GM23338 (cell line): ENCODE results near the gene FOXL2NB. TPM values are rescaled to one million over a fixed set of nuclear protein-coding genes. Genes with fewer than 3 reads are reported as not detected.

Source experiments
- ATAC-seq: fragments of 200-7000 bp; cut with Tn5 transposase; 3 replicates; pipeline ENCODE4 v1.9.1; 2020
- DNase-seq: peaks from one replicate; pipeline ENCODE4 v3.0.0-alpha.2; 2015; ENCODE audit warnings: low spot score
- H2AFZ ChIP-seq: fragments of 200-600 bp; sonication (generic); 2 replicates; pipeline ENCODE4 v1.8.0; 2016; ENCODE audit warnings: antibody characterized with exemption, mild to moderate bottlenecking, moderate library complexity
- H3F3A ChIP-seq: fragments of 200-600 bp; sonication (generic); replicated peaks from 2 replicates; pipeline ENCODE4 v1.8.0; 2017; ENCODE audit warnings: antibody characterized with exemption, mixed run types, low read depth
- H3K27ac ChIP-seq: fragments of 200-600 bp; sonication (generic); 2 replicates; pipeline ENCODE4 v1.6.1; 2016; ENCODE audit warnings: low read depth
- H3K27me3 ChIP-seq: fragments of 200-600 bp; sonication (generic); 2 replicates; pipeline ENCODE4 v1.8.0; 2016; ENCODE audit warnings: mild to moderate bottlenecking, mixed run types, moderate library complexity; ENCODE audit not compliant: insufficient read depth
- H3K36me3 ChIP-seq: fragments of 200-600 bp; sonication (generic); 2 replicates; pipeline ENCODE4 v1.8.0; 2016; ENCODE audit warnings: mild to moderate bottlenecking; ENCODE audit not compliant: insufficient read depth
- H3K4me1 ChIP-seq: fragments of 200-600 bp; sonication (generic); 2 replicates; pipeline ENCODE4 v1.8.0; 2016; ENCODE audit warnings: mild to moderate bottlenecking, moderate library complexity; ENCODE audit not compliant: insufficient read depth
- H3K4me2 ChIP-seq: fragments of 200-600 bp; sonication (generic); 2 replicates; pipeline ENCODE4 v1.7.1; 2017; ENCODE audit warnings: mixed run types
- H3K4me3 ChIP-seq: fragments of 200-600 bp; sonication (generic); 2 replicates; pipeline ENCODE4 v1.6.1; 2016; ENCODE audit warnings: mixed run types
- H3K79me2 ChIP-seq: fragments of 200-600 bp; sonication (generic); replicated peaks from 2 replicates; pipeline ENCODE4 v1.8.0; 2017; ENCODE audit warnings: mild to moderate bottlenecking; ENCODE audit not compliant: insufficient read depth
- H3K9me2 ChIP-seq: fragments of 200-600 bp; sonication (generic); 2 replicates; pipeline ENCODE4 v1.8.0; 2017; ENCODE audit not compliant: insufficient read depth
- H4K20me1 ChIP-seq: fragments of 200-600 bp; sonication (generic); replicated peaks from 2 replicates; pipeline ENCODE4 v1.8.0; 2017; ENCODE audit warnings: mild to moderate bottlenecking; ENCODE audit not compliant: insufficient read depth
- H3K27ac Mint-ChIP-seq: 2 replicates; pipeline ENCODE4 v1.8.0; 2020; ENCODE audit warnings: inconsistent platforms, mild to moderate bottlenecking, moderate library complexity, mixed read lengths
- H3K27me3 Mint-ChIP-seq: 3 replicates; pipeline ENCODE4 v1.8.0; 2022; ENCODE audit warnings: low read depth, mild to moderate bottlenecking, moderate library complexity, mixed read lengths, inconsistent platforms; ENCODE audit not compliant: insufficient read depth, poor library complexity
- H3K36me3 Mint-ChIP-seq: 3 replicates; pipeline ENCODE4 v1.8.0; 2021; ENCODE audit warnings: low read depth, mild to moderate bottlenecking, inconsistent platforms, moderate library complexity, mixed read lengths
- H3K4me1 Mint-ChIP-seq: 3 replicates; pipeline ENCODE4 v1.8.0; 2020; ENCODE audit warnings: mild to moderate bottlenecking, inconsistent platforms, mixed read lengths
- H3K4me3 Mint-ChIP-seq: 3 replicates; pipeline ENCODE4 v1.8.0; 2021; ENCODE audit warnings: moderate library complexity, mild to moderate bottlenecking, inconsistent platforms, mixed read lengths
- H3K9me3 Mint-ChIP-seq: 3 replicates; pipeline ENCODE4 v1.8.0; 2020; ENCODE audit warnings: moderate library complexity, mild to moderate bottlenecking, inconsistent platforms, mixed read lengths
- EZH2phosphoT487 ChIP-seq: fragments of 200-600 bp; sonication (generic); IDR thresholded peaks from one replicate; pipeline ENCODE4 v1.8.1; 2018; ENCODE audit warnings: antibody characterized with exemption; ENCODE audit not compliant: unreplicated experiment
- JUNB ChIP-seq: IDR thresholded peaks from one replicate; pipeline ENCODE4 v1.6.1; 2016; ENCODE audit warnings: antibody characterized with exemption; ENCODE audit not compliant: unreplicated experiment
- NANOG ChIP-seq: IDR thresholded peaks from 2 replicates; pipeline ENCODE4 v1.6.1; 2016; ENCODE audit warnings: antibody characterized with exemption, borderline replicate concordance
- STAT1 ChIP-seq: IDR thresholded peaks from one replicate; pipeline ENCODE4 v1.6.1; 2016; ENCODE audit warnings: antibody characterized with exemption; ENCODE audit not compliant: unreplicated experiment
- ZNF114 ChIP-seq: fragments of 250-450 bp; sonication (Bioruptor Pico); IDR thresholded peaks from 2 replicates; pipeline ENCODE4 v1.5.0; 2020; ENCODE audit warnings: mild to moderate bottlenecking, moderate library complexity
- ZNF331 ChIP-seq: fragments of 250-450 bp; sonication (Bioruptor Pico); IDR thresholded peaks from 2 replicates; pipeline ENCODE4 v1.5.0; 2020; ENCODE audit warnings: low read depth, mild to moderate bottlenecking, moderate library complexity
- polyA plus RNA-seq: library from polyadenylated mRNA; unstranded; fragments of >200 nt; fragmentation: Nextera tagmentation; extraction: Ambion mirVana; gene quantifications from 2 replicates; pipeline ENCODE4 v1.2.1, GENCODE V29; 2016
- total RNA-seq: library from RNA; depleted of rRNA; stranded (reverse); fragments of >200 nt; shearing (Covaris generic); gene quantifications from 2 replicates; pipeline ENCODE4 v1.2.3, GENCODE V29; 2014
- TF ChIP-seq, protein P1 (sequence below): IDR thresholded peaks from one replicate; pipeline ENCODE4 v1.6.1; 2018; ENCODE audit warnings: antibody characterized with exemption; ENCODE audit not compliant: unreplicated experiment
- TF ChIP-seq, protein P2 (sequence below), 2 experiments: fragments of 200-600 bp in 1 of 2; sonication (generic) in 1 of 2; conservative IDR thresholded peaks; 2 replicates each; pipeline versions ENCODE4 v1.5.1 to v1.6.1; 2016 to 2017; ENCODE audit warnings: antibody characterized with exemption in 2 of 2, low read depth in 2 of 2, mild to moderate bottlenecking in 2 of 2, moderate library complexity in 1 of 2
- TF ChIP-seq, protein P3 (sequence below): IDR thresholded peaks from 2 replicates; pipeline ENCODE4 v1.6.1; 2016; ENCODE audit warnings: antibody characterized with exemption

The FOXL2NB gene
- total and polyA plus RNA-seq, 2 experiments from 2014 or later, result 11.2 to 15.6 TPM

DNA sequence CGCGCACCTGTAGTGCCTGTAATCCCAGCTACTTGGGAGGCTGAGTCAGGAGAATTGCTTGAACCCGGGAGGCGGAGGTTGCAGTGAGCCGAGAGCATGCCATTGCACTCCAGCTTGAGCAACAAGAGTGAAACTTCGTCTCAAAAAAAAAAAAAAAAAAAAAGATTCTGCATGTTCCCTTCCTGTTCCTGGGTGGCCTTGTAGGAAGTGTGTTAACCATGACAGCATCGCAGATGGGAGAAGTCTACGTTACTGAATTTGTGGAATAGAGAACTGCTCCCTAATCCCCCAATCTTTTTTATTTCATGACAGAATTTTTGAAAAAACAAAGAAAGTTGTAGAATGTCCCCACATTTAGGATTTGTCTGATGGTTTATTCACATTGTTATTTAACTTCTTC lies 45.5 kb upstream of the FOXL2NB start (continued):
- TF ChIP-seq, protein P1, sequence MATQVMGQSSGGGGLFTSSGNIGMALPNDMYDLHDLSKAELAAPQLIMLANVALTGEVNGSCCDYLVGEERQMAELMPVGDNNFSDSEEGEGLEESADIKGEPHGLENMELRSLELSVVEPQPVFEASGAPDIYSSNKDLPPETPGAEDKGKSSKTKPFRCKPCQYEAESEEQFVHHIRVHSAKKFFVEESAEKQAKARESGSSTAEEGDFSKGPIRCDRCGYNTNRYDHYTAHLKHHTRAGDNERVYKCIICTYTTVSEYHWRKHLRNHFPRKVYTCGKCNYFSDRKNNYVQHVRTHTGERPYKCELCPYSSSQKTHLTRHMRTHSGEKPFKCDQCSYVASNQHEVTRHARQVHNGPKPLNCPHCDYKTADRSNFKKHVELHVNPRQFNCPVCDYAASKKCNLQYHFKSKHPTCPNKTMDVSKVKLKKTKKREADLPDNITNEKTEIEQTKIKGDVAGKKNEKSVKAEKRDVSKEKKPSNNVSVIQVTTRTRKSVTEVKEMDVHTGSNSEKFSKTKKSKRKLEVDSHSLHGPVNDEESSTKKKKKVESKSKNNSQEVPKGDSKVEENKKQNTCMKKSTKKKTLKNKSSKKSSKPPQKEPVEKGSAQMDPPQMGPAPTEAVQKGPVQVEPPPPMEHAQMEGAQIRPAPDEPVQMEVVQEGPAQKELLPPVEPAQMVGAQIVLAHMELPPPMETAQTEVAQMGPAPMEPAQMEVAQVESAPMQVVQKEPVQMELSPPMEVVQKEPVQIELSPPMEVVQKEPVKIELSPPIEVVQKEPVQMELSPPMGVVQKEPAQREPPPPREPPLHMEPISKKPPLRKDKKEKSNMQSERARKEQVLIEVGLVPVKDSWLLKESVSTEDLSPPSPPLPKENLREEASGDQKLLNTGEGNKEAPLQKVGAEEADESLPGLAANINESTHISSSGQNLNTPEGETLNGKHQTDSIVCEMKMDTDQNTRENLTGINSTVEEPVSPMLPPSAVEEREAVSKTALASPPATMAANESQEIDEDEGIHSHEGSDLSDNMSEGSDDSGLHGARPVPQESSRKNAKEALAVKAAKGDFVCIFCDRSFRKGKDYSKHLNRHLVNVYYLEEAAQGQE, result no peak
- TF ChIP-seq JUNB, result no peak
- TF ChIP-seq NANOG, result no peak
- no peak for TF ChIP-seq ZNF114 (CRISPR knock-in tag)
- TF ChIP-seq, protein P2, sequence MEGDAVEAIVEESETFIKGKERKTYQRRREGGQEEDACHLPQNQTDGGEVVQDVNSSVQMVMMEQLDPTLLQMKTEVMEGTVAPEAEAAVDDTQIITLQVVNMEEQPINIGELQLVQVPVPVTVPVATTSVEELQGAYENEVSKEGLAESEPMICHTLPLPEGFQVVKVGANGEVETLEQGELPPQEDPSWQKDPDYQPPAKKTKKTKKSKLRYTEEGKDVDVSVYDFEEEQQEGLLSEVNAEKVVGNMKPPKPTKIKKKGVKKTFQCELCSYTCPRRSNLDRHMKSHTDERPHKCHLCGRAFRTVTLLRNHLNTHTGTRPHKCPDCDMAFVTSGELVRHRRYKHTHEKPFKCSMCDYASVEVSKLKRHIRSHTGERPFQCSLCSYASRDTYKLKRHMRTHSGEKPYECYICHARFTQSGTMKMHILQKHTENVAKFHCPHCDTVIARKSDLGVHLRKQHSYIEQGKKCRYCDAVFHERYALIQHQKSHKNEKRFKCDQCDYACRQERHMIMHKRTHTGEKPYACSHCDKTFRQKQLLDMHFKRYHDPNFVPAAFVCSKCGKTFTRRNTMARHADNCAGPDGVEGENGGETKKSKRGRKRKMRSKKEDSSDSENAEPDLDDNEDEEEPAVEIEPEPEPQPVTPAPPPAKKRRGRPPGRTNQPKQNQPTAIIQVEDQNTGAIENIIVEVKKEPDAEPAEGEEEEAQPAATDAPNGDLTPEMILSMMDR (conservative IDR thresholded peaks at IDR 0.05; ENCODE audit: low read depth in 2 of 2), result no peak
- no peak for TF ChIP-seq ZNF331 (CRISPR knock-in tag)
- no peak for TF ChIP-seq STAT1
- TF ChIP-seq, protein P3, sequence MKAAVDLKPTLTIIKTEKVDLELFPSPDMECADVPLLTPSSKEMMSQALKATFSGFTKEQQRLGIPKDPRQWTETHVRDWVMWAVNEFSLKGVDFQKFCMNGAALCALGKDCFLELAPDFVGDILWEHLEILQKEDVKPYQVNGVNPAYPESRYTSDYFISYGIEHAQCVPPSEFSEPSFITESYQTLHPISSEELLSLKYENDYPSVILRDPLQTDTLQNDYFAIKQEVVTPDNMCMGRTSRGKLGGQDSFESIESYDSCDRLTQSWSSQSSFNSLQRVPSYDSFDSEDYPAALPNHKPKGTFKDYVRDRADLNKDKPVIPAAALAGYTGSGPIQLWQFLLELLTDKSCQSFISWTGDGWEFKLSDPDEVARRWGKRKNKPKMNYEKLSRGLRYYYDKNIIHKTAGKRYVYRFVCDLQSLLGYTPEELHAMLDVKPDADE, result no peak

DNA sequence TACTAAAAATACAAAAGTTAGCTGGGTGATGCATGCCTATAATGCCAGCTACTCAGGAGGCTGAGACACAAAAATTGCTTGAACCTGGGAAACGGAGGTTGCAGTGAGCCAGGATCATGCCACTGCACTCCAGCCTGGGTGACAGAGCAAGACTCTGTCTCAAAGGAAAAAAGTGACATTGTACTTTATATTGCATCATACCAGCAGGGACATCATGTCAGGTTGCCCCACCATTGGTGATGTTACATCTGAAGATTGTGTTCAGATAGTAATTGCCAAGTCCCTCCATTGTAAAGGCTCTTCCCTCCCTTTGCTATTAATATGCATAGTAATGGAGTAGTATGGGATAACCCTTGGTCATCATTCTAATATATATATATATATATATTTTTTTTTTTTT lies 44.8 kb upstream of the FOXL2NB start:
- H3K4me3 Mint-ChIP-seq, result no peak overlapping the region
- H3K9me3 Mint-ChIP-seq, result peaks cover 2% of the 10 kb centered on the region; the same call in 1 of the 3 replicates
- no peak overlapping the region for H3K27ac Mint-ChIP-seq
- Histone ChIP-seq H3K27ac (no peak overlapping the region), H3K4me1 (no peaks in the 10 kb centered on the region), H4K20me1 (no peaks in the 10 kb centered on the region), H3F3A (no peaks in the 10 kb centered on the region), H3K27me3 (no peaks in the 10 kb centered on the region), H3K4me3 (no peak overlapping the region), H2AFZ (no peak overlapping the region), H3K9me2 (0 out of 2 replicates have a peak, but pooled peaks cover 3% of the 10 kb centered on the region), H3K36me3 (no peaks in the 10 kb centered on the region), H3K79me2 (no peaks in the 10 kb centered on the region), H3K4me2 (no peak overlapping the region)
- H3K27me3 Mint-ChIP-seq, result peaks cover 2% of the 10 kb centered on the region
- no peaks in the 10 kb centered on the region for H3K36me3 Mint-ChIP-seq
- no peak for TF ChIP-seq NANOG
- TF ChIP-seq, protein P2 (conservative IDR thresholded peaks at IDR 0.05; ENCODE audit: low read depth in 2 of 2), result no peak
- no peak for TF ChIP-seq JUNB
- no peak for TF ChIP-seq STAT1
- TF ChIP-seq EZH2phosphoT487, result no peak
- no peaks in the 10 kb centered on the region for H3K4me1 Mint-ChIP-seq
- DNase-seq, result no peak
- no peak for ATAC-seq
